Stomach smooth muscle (tissue), 2 donors: ENCODE measurements around the gene ARHGAP24.

Experiments
- H3K27ac ChIP-seq: one replicate; pipeline ENCODE4 v1.7.0; 2013; ENCODE audit warnings: mild to moderate bottlenecking, low read length, inconsistent platforms
- H3K27me3 ChIP-seq, 2 donors: one replicate each; pipeline ENCODE4 v1.7.0; 2013; ENCODE audit warnings: low read length in 2 of 2; ENCODE audit not compliant: insufficient read depth in 2 of 2, control insufficient read depth in 1 of 2
- H3K36me3 ChIP-seq, 2 donors: one replicate each; pipeline ENCODE4 v1.7.0; 2013; ENCODE audit warnings: low read length in 2 of 2; ENCODE audit not compliant: control insufficient read depth in 2 of 2, insufficient read depth in 2 of 2
- H3K4me1 ChIP-seq: one replicate; pipeline ENCODE4 v1.7.0; 2013; ENCODE audit warnings: low read length; ENCODE audit not compliant: control insufficient read depth, insufficient read depth
- H3K4me3 ChIP-seq, 2 donors: one replicate each; pipeline ENCODE4 v1.7.0; 2013; ENCODE audit warnings: low read length in 2 of 2
- H3K9ac ChIP-seq, 2 donors: one replicate each; pipeline ENCODE4 v1.7.0; 2013; ENCODE audit warnings: low read length in 2 of 2, mild to moderate bottlenecking in 1 of 2
- H3K9me3 ChIP-seq, 2 donors: one replicate each; pipeline ENCODE4 v1.7.0; 2013; ENCODE audit warnings: low read length in 2 of 2; ENCODE audit not compliant: control insufficient read depth in 2 of 2
- donor health status: healthy.
- donor health status: Pancreatic carcinoma.

Gene ARHGAP24

DNA sequence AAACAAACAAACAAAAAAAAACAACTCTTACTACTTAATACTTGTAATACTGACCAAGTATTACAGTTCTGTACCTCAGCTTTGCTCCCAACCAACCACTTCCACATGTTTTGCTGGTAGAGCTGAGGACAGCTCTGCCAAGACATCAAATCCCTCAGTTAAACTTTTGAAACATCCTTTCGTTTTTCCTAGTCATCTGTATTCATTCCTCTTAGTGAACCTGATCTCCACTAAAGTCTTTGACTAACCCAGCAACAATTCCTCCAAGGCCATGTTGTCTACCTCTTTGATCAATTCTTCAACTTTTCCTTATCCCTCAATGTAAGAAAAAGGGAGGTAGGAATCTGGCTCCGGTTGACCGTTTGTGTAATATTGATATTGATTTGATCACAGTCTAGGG, 247.5 kb downstream of the ARHGAP24 start:
- H3K4me1 ChIP-seq: no peaks in the 10 kb centered on the region
- H3K27ac ChIP-seq: no peak overlapping the region
- H3K27me3 ChIP-seq: no peaks in the 10 kb centered on the region
- H3K9ac ChIP-seq: no peak overlapping the region
- no peak overlapping the region for H3K4me3 ChIP-seq
- no peaks in the 10 kb centered on the region for H3K36me3 ChIP-seq
- H3K9me3 ChIP-seq: no peaks in the 10 kb centered on the region

DNA sequence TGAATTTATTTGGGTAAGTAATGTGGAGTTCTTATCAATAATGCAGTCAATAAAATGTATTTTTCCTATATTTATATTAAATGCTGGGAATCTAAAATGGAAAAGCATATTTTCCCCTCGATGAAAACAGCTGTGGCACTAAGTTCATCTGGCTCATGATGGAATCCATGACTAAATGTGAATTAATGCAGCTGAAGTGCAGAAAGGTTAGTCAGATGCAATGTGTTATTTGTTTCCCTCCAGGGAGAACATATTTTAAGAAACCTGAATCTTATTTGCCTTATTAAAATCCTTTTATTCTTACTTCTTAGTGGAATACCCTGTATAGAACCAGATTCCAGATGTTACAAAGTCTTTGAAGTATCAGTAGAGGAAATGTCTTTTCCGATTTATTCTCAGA, 247.9 kb downstream of the ARHGAP24 start:
- H3K27me3 ChIP-seq: no peaks in the 10 kb centered on the region
- H3K4me1 ChIP-seq: no peaks in the 10 kb centered on the region
- no peaks in the 10 kb centered on the region for H3K9me3 ChIP-seq
- H3K9ac ChIP-seq: no peak overlapping the region
- no peak overlapping the region for H3K27ac ChIP-seq
- no peaks in the 10 kb centered on the region for H3K36me3 ChIP-seq
- H3K4me3 ChIP-seq: no peak overlapping the region

GRCh38 chr4:85724791-85725563, 250.0 kb downstream of the ARHGAP24 start:
- Histone ChIP-seq H3K27me3 (no peaks in the 10 kb centered on the region), H3K36me3 (no peaks in the 10 kb centered on the region), H3K9ac (no peak overlapping the region), H3K27ac (no peak overlapping the region), H3K4me1 (no peaks in the 10 kb centered on the region), H3K4me3 (no peak overlapping the region), H3K9me3 (no peaks in the 10 kb centered on the region)

DNA sequence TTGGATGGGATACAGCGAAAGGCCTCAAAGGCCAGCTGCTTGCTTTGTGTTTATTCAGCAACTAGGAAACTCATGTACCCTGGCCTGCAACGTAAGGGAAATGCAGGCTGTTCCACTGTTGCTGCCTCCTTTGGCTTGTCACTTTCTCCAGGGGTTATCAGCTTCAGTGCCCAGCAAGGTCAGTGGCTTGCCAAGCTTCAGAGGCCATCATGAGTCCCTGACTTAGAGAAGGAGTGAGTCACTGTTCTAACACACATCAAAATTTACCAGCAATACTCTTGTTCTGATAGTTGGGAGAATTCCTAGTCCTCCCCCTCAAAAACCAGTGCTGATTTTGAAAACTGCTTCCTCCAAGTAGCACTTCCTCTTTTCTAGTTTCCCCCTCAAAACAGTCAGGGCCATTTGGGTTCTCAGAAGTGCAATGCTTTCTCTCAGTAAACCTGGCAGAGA, 250.8 kb downstream of the ARHGAP24 start:
- Histone ChIP-seq H3K36me3 (no peaks in the 10 kb centered on the region), H3K27me3 (no peaks in the 10 kb centered on the region), H3K4me3 (no peak overlapping the region), H3K9me3 (no peaks in the 10 kb centered on the region), H3K4me1 (no peaks in the 10 kb centered on the region), H3K9ac (no peak overlapping the region), H3K27ac (no peak overlapping the region)

DNA sequence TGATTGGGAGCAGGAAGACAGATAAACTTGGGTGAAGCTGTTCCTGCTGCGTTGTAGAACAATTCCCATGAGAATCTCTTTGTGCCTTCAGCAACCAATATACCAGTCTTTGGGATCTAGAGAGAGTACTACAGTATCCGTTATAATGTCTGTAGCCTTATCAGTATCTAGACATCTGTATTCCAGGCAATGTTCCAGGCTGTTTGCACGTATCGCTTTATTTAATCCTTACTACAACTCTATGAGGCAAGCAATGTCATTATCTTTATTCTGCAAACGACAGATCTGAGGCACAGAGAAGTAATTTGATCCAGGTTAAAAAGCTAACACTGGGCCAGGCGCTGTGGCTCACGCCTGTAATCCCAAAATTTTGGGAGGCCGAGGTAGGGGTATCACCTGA, 251.6 kb downstream of the ARHGAP24 start:
- Histone ChIP-seq H3K27me3 (no peaks in the 10 kb centered on the region), H3K9me3 (no peaks in the 10 kb centered on the region), H3K27ac (no peak overlapping the region), H3K4me3 (no peak overlapping the region), H3K4me1 (no peaks in the 10 kb centered on the region), H3K9ac (no peak overlapping the region), H3K36me3 (no peaks in the 10 kb centered on the region)

- Histone ChIP-seq H3K4me3 (no peak overlapping the region), H3K9me3 (no peaks in the 10 kb centered on the region), H3K36me3 (no peaks in the 10 kb centered on the region), H3K27me3 (no peaks in the 10 kb centered on the region), H3K9ac (no peak overlapping the region), H3K4me1 (no peaks in the 10 kb centered on the region), H3K27ac (no peak overlapping the region)
Observed at GRCh38 chr4:85728464-85728863, 253.5 kb downstream of the ARHGAP24 start.

GRCh38 chr4:85732124-85732523, 257.2 kb downstream of the ARHGAP24 start:
- Histone ChIP-seq H3K36me3 (no peaks in the 10 kb centered on the region), H3K9me3 (no peaks in the 10 kb centered on the region), H3K27ac (no peak overlapping the region), H3K4me1 (no peaks in the 10 kb centered on the region), H3K27me3 (no peaks in the 10 kb centered on the region), H3K9ac (no peak overlapping the region), H3K4me3 (no peak overlapping the region)

- no peaks in the 10 kb centered on the region for H3K4me1 ChIP-seq
- no peaks in the 10 kb centered on the region for H3K27me3 ChIP-seq
- no peak overlapping the region for H3K9ac ChIP-seq
- H3K27ac ChIP-seq: no peak overlapping the region
- H3K36me3 ChIP-seq: no peaks in the 10 kb centered on the region
- H3K9me3 ChIP-seq: no peaks in the 10 kb centered on the region
- H3K4me3 ChIP-seq: no peak overlapping the region
Observed at GRCh38 chr4:85733798-85734197, 258.8 kb downstream of the ARHGAP24 start.

DNA sequence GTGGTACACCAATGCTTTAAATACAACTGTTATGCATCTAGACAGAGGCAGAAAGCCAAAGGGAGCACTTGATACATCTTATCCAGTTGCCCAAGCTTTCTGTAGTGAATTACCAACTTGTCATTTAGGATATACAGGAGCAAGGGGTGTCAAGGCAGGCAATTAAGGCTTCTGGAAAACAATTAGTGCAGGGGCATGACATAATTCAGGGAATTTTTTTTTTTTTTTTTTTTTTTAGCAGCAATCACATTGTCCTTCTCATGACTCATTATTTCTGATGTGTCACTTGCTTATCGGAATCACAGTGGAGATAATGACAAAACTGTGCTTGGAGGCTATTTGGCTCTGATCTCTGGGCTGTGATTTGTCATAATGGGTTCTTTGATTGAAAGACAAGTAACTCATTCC, 259.5 kb downstream of the ARHGAP24 start:
- Histone ChIP-seq H3K27me3 (no peaks in the 10 kb centered on the region), H3K9ac (no peak overlapping the region), H3K4me1 (no peaks in the 10 kb centered on the region), H3K27ac (no peak overlapping the region), H3K9me3 (no peaks in the 10 kb centered on the region), H3K4me3 (no peak overlapping the region), H3K36me3 (no peaks in the 10 kb centered on the region)

DNA sequence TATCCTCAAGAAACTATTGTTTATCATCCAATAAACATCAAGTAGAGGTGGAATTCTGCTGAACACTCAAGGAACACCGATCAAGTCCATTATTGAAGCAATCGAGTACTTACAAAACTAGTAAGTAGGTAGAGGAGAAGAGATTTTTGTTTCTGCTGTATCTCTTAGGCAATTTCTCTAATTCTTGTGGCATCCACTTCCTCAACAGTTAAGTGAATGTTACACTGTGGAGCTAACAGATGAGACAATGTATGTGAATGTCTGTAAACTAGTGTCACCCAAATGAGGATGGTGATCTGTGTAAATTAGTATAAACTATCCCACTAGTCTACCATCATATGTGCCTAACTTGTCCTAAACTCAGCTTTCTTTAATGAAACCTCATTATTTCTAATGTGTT, 261.6 kb downstream of the ARHGAP24 start:
- no peaks in the 10 kb centered on the region for H3K27me3 ChIP-seq
- H3K27ac ChIP-seq: no peak overlapping the region
- no peaks in the 10 kb centered on the region for H3K9me3 ChIP-seq

GRCh38 chr4:85737254-85737653, 262.3 kb downstream of the ARHGAP24 start:
- H3K27ac ChIP-seq: no peak overlapping the region
- no peak overlapping the region for H3K4me3 ChIP-seq
- H3K27me3 ChIP-seq: no peaks in the 10 kb centered on the region
- H3K36me3 ChIP-seq: no peaks in the 10 kb centered on the region
- H3K4me1 ChIP-seq: no peaks in the 10 kb centered on the region
- no peak overlapping the region for H3K9ac ChIP-seq
- H3K9me3 ChIP-seq: no peaks in the 10 kb centered on the region

More for the DNA sequence above, 261.6 kb downstream of the ARHGAP24 start:
- Histone ChIP-seq H3K36me3 (no peaks in the 10 kb centered on the region), H3K4me3 (no peak overlapping the region), H3K9ac (no peak overlapping the region), H3K4me1 (no peaks in the 10 kb centered on the region)
